GM21786 (cell line): ENCODE results near the gene ZSCAN16.

ENCODE experiments used
- ATAC-seq: cut with Tn5 transposase; IDR thresholded peaks from one replicate; pipeline ENCODE4 v1.9.1; 2021; ENCODE audit not compliant: unreplicated experiment

Gene ZSCAN16

GRCh38 chr6:28167926-28168325, 43.5 kb downstream of the ZSCAN16 start:
- ATAC-seq, result no peak

GRCh38 chr6:28171271-28171670, 46.9 kb downstream of the ZSCAN16 start:
- ATAC-seq, result no peak

- ATAC-seq, result no peak
These were observed 47.6 kb downstream of the ZSCAN16 start for GRCh38 chr6:28172006-28172405.

- ATAC-seq, result no peak
These were observed 52.0 kb downstream of the ZSCAN16 start for GRCh38 chr6:28176373-28176772.
